Measurements from ENCODE around the gene HSPA12A. TPM values are rescaled to one million over a fixed set of nuclear protein-coding genes. Genes with fewer than 3 reads are reported as not detected.
A peak's percentile ranks its signal among the peaks of the same experiment; 100 is the strongest.

Gene HSPA12A
- total RNA-seq, 1 experiment from 2014 or later, result 2.4 TPM

GRCh38 chr10:116779076-116779687 is 36.8 kb upstream of the HSPA12A start:
- H3K27ac Mint-ChIP-seq (ENCODE audit: unreplicated experiment), result no peak overlapping the region
- H3K4me3 Mint-ChIP-seq (ENCODE audit: low read depth, unreplicated experiment), result no peak overlapping the region
- no TSS peak for BruUV-seq (replicated peaks)
- H3K9me3 Mint-ChIP-seq (ENCODE audit: low read depth, unreplicated experiment), result no peaks in the 10 kb centered on the region
- H3K4me1 Mint-ChIP-seq (ENCODE audit: low read depth, unreplicated experiment), result peaks cover 7% of the 10 kb centered on the region
- TF ChIP-seq CTCF (IDR thresholded peaks at IDR 0.05; ENCODE audit: unreplicated experiment), result no peak
- CTCF ChIA-PET, result no interaction called here
- no peak for DNase-seq
- intact Hi-C loops (cut with micrococcal nuclease; ENCODE audit: unreplicated experiment), result no loop called here
- H3K36me3 Mint-ChIP-seq (ENCODE audit: insufficient read depth, unreplicated experiment), result no peaks in the 10 kb centered on the region
- no peaks in the 10 kb centered on the region for H3K27me3 Mint-ChIP-seq (ENCODE audit: unreplicated experiment)

- H3K27me3 Mint-ChIP-seq (ENCODE audit: unreplicated experiment), result no peaks in the 10 kb centered on the region
- H3K4me1 Mint-ChIP-seq (ENCODE audit: low read depth, unreplicated experiment), result peaks cover 7% of the 10 kb centered on the region
- H3K36me3 Mint-ChIP-seq (ENCODE audit: insufficient read depth, unreplicated experiment), result no peaks in the 10 kb centered on the region
- H3K27ac Mint-ChIP-seq (ENCODE audit: unreplicated experiment), result no peak overlapping the region
- intact Hi-C loops (cut with micrococcal nuclease; ENCODE audit: unreplicated experiment), result no loop called here
- BruUV-seq (replicated peaks), result no TSS peak
- no peak for TF ChIP-seq CTCF (IDR thresholded peaks at IDR 0.05; ENCODE audit: unreplicated experiment)
- no peak for DNase-seq
- H3K4me3 Mint-ChIP-seq (ENCODE audit: low read depth, unreplicated experiment), result no peak overlapping the region
- CTCF ChIA-PET, result no interaction called here
- no peaks in the 10 kb centered on the region for H3K9me3 Mint-ChIP-seq (ENCODE audit: low read depth, unreplicated experiment)
Measured at GRCh38 chr10:116777006-116777405, 34.6 kb upstream of the HSPA12A start.

DNA sequence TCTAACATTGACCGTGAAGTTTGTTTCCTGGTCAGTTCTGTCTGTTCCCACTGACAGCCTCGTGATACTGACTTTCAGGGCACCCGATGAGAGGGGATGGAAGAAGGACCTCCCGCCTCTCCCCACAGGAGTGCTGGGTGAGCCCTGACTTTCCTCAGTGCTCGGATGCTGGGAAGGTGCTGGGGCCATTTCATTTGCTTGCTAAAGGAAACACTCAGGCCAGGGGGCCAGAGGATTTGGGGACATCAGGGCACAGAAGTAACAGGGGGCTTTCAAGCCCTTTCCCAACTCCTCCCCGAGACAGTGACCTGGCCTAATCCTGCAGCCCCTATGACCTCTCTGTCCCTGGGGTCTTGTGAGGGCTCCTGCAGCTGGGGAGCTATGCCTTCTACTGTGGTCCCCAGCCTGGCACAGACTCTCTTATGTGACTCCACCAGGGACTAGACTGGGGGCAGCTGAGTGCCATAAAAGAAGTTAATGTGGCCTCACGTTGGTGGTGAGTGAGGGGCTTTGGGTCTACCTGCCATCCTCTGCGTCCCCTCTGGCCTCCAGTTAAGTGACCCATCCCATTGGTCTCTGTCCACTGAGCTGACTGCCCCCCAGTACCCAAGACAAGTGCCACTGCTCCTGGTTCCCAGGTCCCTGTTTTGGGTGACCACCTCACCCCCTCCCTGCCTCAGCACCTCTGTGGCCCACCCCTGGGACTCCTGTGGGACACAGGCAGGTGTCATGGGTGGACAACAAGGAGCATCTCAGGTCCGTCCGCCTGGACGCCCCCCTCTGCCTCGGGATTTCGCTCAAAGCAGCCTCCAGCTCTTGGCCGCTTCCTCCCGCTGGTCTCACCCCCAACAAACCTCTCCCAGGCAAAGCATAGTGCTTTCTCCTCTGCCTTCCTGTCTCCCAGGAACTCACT is 33.4 kb upstream of the HSPA12A start:
- no TSS peak for BruUV-seq (replicated peaks)
- intact Hi-C loops (cut with micrococcal nuclease; ENCODE audit: unreplicated experiment), result no loop called here

GRCh38 chr10:116774728-116775151 is 32.4 kb upstream of the HSPA12A start:
- peak; percentile 24 for DNase-seq
- Mint-ChIP-seq H3K4me1 (ENCODE audit: low read depth, unreplicated experiment) (peaks cover 7% of the 10 kb centered on the region), H3K36me3 (ENCODE audit: insufficient read depth, unreplicated experiment) (no peaks in the 10 kb centered on the region), H3K4me3 (ENCODE audit: low read depth, unreplicated experiment) (no peak overlapping the region), H3K27ac (ENCODE audit: unreplicated experiment) (no peak overlapping the region), H3K9me3 (ENCODE audit: low read depth, unreplicated experiment) (no peaks in the 10 kb centered on the region), H3K27me3 (ENCODE audit: unreplicated experiment) (no peaks in the 10 kb centered on the region)
- BruUV-seq (replicated peaks), result no TSS peak
- CTCF ChIA-PET, result no interaction called here
- no peak for TF ChIP-seq CTCF (IDR thresholded peaks at IDR 0.05; ENCODE audit: unreplicated experiment)
- intact Hi-C loops (cut with micrococcal nuclease; ENCODE audit: unreplicated experiment), result no loop called here

More for the DNA sequence above, 33.4 kb upstream of the HSPA12A start:
- Mint-ChIP-seq H3K27me3 (ENCODE audit: unreplicated experiment) (no peaks in the 10 kb centered on the region), H3K36me3 (ENCODE audit: insufficient read depth, unreplicated experiment) (no peaks in the 10 kb centered on the region), H3K9me3 (ENCODE audit: low read depth, unreplicated experiment) (no peaks in the 10 kb centered on the region), H3K4me1 (ENCODE audit: low read depth, unreplicated experiment) (peaks cover 7% of the 10 kb centered on the region), H3K4me3 (ENCODE audit: low read depth, unreplicated experiment) (no peak overlapping the region), H3K27ac (ENCODE audit: unreplicated experiment) (no peak overlapping the region)
- CTCF ChIA-PET, result no interaction called here
- TF ChIP-seq CTCF (IDR thresholded peaks at IDR 0.05; ENCODE audit: unreplicated experiment), result no peak
- no peak for DNase-seq
